Activated T-cell treated with anti-CD3 and anti-CD28 coated beads for 1 hour (primary cell): ENCODE data around the gene FAM174C.

Experiments used
- DNase-seq: peaks from one replicate; pipeline ENCODE4 v3.0.0-alpha.2; 2020; ENCODE audit warnings: low read depth

FAM174C gene

DNA sequence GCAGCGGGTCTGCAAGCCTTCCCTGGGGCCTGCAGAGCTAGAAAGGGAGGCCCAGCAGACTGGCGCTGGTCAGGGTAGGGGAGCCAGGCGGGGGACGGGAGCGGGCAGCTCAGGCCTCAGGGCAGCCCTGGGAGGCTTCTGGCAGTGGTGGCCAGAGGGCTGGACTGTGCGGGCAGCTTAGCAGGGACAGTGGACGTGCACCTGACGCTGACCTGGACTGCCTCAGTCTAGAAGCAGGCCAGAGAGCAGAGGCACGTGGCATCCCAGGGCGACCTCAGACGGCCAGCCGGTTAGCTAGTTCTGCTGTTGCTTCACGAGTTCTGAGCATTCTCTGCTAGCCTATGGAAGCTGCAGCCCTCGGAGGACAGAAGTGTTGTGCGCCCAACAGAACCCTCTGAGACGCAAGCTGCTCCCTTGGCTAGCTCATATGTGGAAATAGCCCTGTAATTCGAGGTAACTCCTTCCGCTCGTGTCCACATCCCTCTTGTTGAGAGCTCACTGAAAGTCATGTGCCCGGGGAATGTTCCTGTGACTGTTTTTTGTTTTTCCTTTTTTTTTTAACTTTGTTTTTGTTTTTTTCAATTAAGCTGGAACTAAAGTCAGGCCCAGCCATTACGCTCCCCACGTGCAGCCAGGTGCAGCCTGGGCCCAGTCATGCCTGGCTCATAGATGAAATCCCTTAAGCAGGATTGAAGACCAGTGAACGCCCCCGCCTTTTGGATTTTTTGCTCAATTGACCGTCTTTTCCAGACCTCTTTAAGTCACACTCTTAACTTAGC is 1.9 kb upstream of the FAM174C start:
- no peak for DNase-seq

GRCh38 chr19:1274081-1274851 is 1.1 kb upstream of the FAM174C start:
- DNase-seq: no peak

GRCh38 chr19:1274852-1275259 is 474 bp upstream of the FAM174C start:
- no peak for DNase-seq

DNA sequence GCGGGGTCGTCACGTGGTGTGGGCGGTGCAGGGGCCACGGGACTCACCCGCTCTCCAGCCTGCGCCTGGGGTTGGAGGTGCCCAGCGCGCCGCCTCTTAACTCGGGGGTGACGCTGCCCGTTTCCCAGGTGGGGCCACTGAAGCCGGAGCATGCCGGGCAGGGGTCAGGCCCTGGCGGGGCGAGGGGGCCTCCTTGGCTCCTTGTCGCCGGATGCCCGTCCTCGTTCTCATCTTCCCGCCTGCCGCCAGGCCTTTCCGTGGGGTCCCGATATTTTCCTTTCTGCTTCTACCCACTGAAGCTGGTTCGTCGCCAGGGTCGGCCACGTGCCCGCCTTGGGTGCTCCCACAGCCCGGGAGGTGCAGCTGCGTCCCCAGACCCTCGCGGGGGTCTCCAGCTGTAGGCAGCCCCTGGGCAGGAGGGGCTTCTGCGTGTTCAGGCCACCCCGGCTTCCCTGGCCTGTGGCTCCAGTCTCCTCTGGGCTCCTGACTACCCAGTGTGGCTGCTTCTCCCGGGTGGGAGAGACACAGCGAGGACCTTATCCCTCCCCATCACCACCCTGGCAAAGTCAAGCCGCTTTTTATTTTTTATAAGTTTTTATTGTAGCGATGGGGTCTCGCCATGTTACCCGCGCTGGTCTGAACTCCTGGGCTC is 772 bp downstream of the FAM174C start:
- DNase-seq: no peak

DNA sequence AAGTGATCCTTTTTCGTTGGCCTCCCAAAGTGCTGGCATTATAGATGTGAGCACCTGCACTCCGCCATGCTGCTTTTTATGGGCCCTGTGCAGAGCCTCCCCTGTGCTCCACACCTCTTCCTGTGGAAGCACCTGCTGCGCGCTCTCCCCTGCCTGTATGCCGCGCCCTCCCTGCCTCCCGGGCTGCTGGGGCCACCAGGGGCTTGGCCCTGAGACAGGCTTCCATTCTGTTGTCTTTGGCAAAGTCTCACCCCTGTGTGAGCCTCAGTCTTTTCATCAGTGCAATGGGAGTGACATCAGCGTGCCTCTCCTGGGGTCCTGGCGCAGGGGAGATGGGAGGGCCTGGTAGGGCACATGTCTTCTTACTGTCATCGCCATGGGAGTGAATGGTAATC is 1.3 kb downstream of the FAM174C start:
- DNase-seq: no peak

- no peak for DNase-seq
Measured at GRCh38 chr19:1277061-1277460, 1.7 kb downstream of the FAM174C start.

DNA sequence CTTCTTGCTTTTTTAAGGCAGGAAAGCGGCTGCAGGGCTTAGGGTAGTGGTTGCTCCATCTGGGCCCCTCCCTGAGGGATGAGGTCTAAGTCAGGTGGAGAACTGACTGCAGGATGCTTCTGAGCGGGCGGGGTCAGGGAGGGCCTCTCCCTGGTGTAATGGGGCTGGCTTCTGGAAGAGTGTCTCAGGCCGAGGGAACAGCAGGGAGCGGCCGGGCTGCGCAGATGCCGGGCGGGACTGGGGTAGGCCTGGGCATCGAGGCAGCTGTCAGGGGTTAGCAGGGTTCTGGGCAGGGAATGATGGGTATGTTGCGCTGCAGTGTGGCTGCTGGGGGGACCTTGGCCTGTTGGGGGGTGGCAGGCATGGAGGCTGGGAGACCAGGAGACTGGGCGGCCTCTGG is 2.7 kb downstream of the FAM174C start:
- DNase-seq: no peak

- no peak for DNase-seq
Measured at GRCh38 chr19:1278713-1279660, 3.7 kb downstream of the FAM174C start.

- DNase-seq: peak; percentile 70
Measured at GRCh38 chr19:1279782-1280341, 4.5 kb downstream of the FAM174C start.

- DNase-seq: no peak
Measured at GRCh38 chr19:1280636-1281568, 5.6 kb downstream of the FAM174C start.

GRCh38 chr19:1281569-1282287 is 6.4 kb downstream of the FAM174C start:
- no peak for DNase-seq

GRCh38 chr19:1282588-1283206 is 7.4 kb downstream of the FAM174C start:
- DNase-seq: no peak

- no peak for DNase-seq
Measured at GRCh38 chr19:1283207-1283916, 8.0 kb downstream of the FAM174C start.

DNA sequence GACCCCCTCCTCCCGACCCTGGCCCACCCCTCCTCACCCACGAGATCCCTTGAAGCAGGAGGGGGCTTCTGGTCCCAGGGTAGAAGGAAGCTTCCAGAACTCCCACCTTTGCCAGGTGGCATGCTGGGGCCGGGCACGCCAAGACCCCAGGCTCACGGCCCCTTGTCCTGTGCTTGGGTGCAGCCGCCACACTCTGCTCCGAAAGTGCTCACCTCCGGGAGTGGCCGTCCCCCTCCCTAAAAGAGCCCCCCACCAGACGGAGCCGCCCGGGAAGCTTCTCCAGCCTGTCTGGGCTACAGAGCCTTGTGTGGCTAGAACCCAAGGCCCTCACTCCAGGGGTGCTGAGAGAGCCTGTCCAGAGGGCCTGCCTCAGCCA is 8.6 kb downstream of the FAM174C start:
- no peak for DNase-seq

DNA sequence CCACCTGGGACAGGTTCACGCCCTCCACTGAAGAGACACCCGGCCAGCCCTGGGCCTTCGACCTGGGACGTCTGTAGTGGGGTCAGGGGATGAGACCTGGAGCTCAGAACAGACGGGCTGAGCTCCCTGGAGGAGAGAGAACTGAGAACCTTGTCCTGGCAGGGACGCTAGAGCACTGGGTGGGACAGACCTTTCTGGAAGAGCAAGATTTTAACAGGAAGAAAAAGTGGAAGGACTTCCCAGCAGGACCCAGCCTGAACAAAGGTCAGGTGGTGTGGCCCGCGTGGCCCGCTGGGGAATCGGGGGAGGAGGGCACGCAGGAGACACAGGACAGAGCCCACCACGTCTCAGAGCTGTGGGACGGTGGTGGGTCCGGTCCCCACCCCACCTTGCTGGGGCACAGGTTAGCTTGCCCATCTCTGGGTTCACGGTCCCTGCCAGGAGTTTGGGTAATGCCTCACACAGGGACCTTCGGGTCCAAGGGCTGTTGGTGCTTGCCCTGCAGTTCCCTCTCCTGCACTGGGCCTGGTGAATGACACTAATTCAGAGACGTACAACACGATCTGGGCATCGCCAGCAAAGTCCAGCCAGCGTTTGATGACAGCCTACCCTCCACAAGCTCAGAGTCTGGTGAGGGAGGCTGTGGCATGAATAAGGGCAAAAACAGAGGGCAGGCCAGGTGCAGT is 9.1 kb downstream of the FAM174C start:
- DNase-seq: no peak

DNA sequence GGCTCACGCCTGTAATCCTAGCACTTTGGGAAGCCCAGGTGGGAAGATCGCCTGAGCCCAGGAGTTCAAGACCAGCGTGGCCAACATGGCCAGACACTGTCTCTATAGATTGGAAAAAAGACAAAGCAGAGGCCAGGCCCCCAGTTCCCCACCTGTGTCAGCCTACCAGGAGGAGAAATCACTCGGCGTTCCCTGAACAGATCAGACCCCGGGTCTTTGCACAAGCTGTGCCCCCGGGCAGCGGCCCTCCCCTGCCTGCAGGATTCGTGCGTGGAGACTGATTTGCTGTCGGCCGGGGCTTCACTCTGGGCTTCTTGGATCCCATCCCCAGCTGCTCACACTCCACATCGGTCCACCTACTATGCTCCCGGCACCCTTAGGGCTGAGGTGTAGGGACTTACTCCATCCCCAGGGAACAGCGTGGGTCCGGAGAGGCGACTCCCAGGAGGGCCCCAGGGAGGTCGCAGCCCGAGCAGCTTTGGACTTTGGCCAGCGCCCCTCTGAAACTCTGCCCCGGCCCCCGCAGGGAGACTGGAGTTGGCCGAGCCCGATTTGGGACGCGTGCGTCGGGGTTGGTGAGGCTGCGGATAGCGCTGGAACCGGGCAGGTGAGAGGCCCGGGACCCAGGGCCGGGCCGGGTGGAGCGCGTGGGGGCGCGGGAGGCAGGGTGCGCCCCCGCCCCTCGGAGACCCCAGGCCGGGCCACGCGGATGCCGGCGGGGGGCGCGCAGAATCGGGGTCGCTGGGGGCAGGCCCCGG is 9.8 kb downstream of the FAM174C start:
- no peak for DNase-seq

GRCh38 chr19:1285737-1286360 is 10.5 kb downstream of the FAM174C start, which contains the start of gene EFNA2:
TSS of gene EFNA2 (plus strand) at chr19:1285873. CDS start at chr19:1286169, 296 bp downstream.
- DNase-seq: no peak
